Neural cell (in vitro differentiated cells): Measurements from ENCODE around the gene SLC39A10. TPM values are rescaled to one million over a fixed set of nuclear protein-coding genes. Genes with fewer than 3 reads are reported as not detected.

Experiments used
- H2AFZ ChIP-seq: fragments of 200-600, 300-800 bp; sonication (generic), shearing (Covaris generic); 2 replicates; pipeline ENCODE4 v1.6.0; 2014; ENCODE audit warnings: low read depth, mild to moderate bottlenecking, antibody characterized with exemption, low read length, moderate library complexity
- H3F3A ChIP-seq: fragments of 200-600 bp; shearing (Covaris generic); 2 replicates; pipeline ENCODE4 v1.6.1; 2016; ENCODE audit warnings: mild to moderate bottlenecking, moderate library complexity, mixed read lengths, antibody characterized with exemption, low read length; ENCODE audit not compliant: insufficient read depth, poor library complexity, severe bottlenecking
- H3K27ac ChIP-seq: fragments of 200-600, 300-800 bp; sonication (generic), shearing (Covaris generic); 2 replicates; pipeline ENCODE4 v1.5.1; 2014; ENCODE audit warnings: mild to moderate bottlenecking, low read length, moderate library complexity
- H3K27me3 ChIP-seq: fragments of 300-800, 200-600 bp; sonication (generic), shearing (Covaris generic); 2 replicates; pipeline ENCODE4 v1.6.0; 2014; ENCODE audit warnings: mild to moderate bottlenecking, low read depth, low read length, moderate library complexity; ENCODE audit not compliant: insufficient read depth
- H3K36me3 ChIP-seq: fragments of 300-800, 200-600 bp; sonication (generic), shearing (Covaris generic); 2 replicates; pipeline ENCODE4 v1.5.1; 2014; ENCODE audit warnings: mild to moderate bottlenecking, antibody characterized with exemption, low read length, moderate library complexity; ENCODE audit not compliant: insufficient read depth
- H3K4me2 ChIP-seq: fragments of 300-800, 200-600 bp; sonication (generic), shearing (Covaris generic); 2 replicates; pipeline ENCODE4 v1.6.0; 2014; ENCODE audit warnings: mild to moderate bottlenecking, low read length
- H3K4me3 ChIP-seq: fragments of 300-800, 200-600 bp; sonication (generic), shearing (Covaris generic); 2 replicates; pipeline ENCODE4 v1.5.1; 2014; ENCODE audit warnings: mild to moderate bottlenecking, low read length, moderate library complexity
- H3K79me2 ChIP-seq: fragments of 200-600 bp; shearing (Covaris generic); replicated peaks from 2 replicates; pipeline ENCODE4 v1.6.0; 2014; ENCODE audit warnings: mild to moderate bottlenecking, low read length, moderate library complexity; ENCODE audit not compliant: insufficient read depth
- H3K9ac ChIP-seq: fragments of 300-800, 200-600 bp; sonication (generic), shearing (Covaris generic); 2 replicates; pipeline ENCODE4 v1.6.1; 2016; ENCODE audit warnings: mild to moderate bottlenecking, low read length, mixed read lengths
- H3K9me2 ChIP-seq: fragments of 200-600 bp; shearing (Covaris generic); 2 replicates; pipeline ENCODE4 v1.6.1; 2016; ENCODE audit warnings: mild to moderate bottlenecking, low read length, mixed read lengths; ENCODE audit not compliant: insufficient read depth
- H3K9me3 ChIP-seq: fragments of 200-600, 300-800 bp; sonication (generic), shearing (Covaris generic); 2 replicates; pipeline ENCODE4 v1.6.1; 2016; ENCODE audit warnings: mild to moderate bottlenecking, mixed run types, low read length, moderate library complexity, mixed read lengths
- H4K20me1 ChIP-seq: fragments of 200-600 bp; shearing (Covaris generic); 2 replicates; pipeline ENCODE4 v1.6.1; 2016; ENCODE audit warnings: mild to moderate bottlenecking, mixed run types; ENCODE audit not compliant: insufficient read depth
- CTCF ChIP-seq: fragments of 450-650 bp; IDR thresholded peaks from 2 replicates; pipeline ENCODE4 v1.5.1; 2014; ENCODE audit warnings: antibody characterized with exemption, mild to moderate bottlenecking, moderate library complexity; ENCODE audit not compliant: poor library complexity, severe bottlenecking
- EP300 ChIP-seq: fragments of 450-650 bp; conservative IDR thresholded peaks from 2 replicates; pipeline ENCODE4 v1.6.1; 2014; ENCODE audit warnings: antibody characterized with exemption, mild to moderate bottlenecking, moderate library complexity; ENCODE audit not compliant: poor library complexity, severe bottlenecking
- EZH2 ChIP-seq: fragments of 200-600, 300-800 bp; shearing (Covaris generic), sonication (generic); IDR thresholded peaks from 2 replicates; pipeline ENCODE4 v1.6.1; 2014; ENCODE audit warnings: antibody characterized with exemption, low read length, borderline replicate concordance, mild to moderate bottlenecking; ENCODE audit not compliant: insufficient read depth, poor library complexity, severe bottlenecking
- MXI1 ChIP-seq: fragments of 450-650 bp; conservative IDR thresholded peaks from 2 replicates; pipeline ENCODE4 v1.6.1; 2014; ENCODE audit warnings: antibody characterized with exemption, mild to moderate bottlenecking; ENCODE audit not compliant: poor library complexity, severe bottlenecking
- POLR2AphosphoS5 ChIP-seq: IDR thresholded peaks from 2 replicates; pipeline ENCODE4 v1.6.1; 2012
- RAD21 ChIP-seq: fragments of 450-650 bp; conservative IDR thresholded peaks from 2 replicates; pipeline ENCODE4 v1.6.1; 2014; ENCODE audit warnings: antibody characterized with exemption, mild to moderate bottlenecking, moderate library complexity
- REST ChIP-seq: IDR thresholded peaks from 2 replicates; pipeline ENCODE4 v1.6.1; 2012; ENCODE audit warnings: borderline replicate concordance
- SMC3 ChIP-seq: fragments of 450-650 bp; conservative IDR thresholded peaks from 2 replicates; pipeline ENCODE4 v1.6.1; 2014; ENCODE audit warnings: antibody characterized with exemption, mild to moderate bottlenecking, moderate library complexity; ENCODE audit not compliant: poor library complexity
- TAF1 ChIP-seq: IDR thresholded peaks from 2 replicates; pipeline ENCODE4 v1.6.1; 2012; ENCODE audit warnings: low read depth
- polyA plus RNA-seq: library from polyadenylated mRNA; depleted of rRNA; stranded (reverse); fragments of >200 nt; gene quantifications from 2 replicates; pipeline ENCODE4 v1.2.3, GENCODE V29; 2014

The SLC39A10 gene
- polyA plus RNA-seq, 1 donor from 2014 or later = 71.7 TPM

GRCh38 chr2:195741191-195741590 is 84.2 kb downstream of the SLC39A10 start:
- Histone ChIP-seq H3K27ac (no peak overlapping the region), H4K20me1 (no peaks in the 10 kb centered on the region), H3K9me3 (no peaks in the 10 kb centered on the region), H3F3A (no peaks in the 10 kb centered on the region), H3K4me3 (no peak overlapping the region), H3K4me2 (no peak overlapping the region), H3K27me3 (no peaks in the 10 kb centered on the region), H3K79me2 (no peaks in the 10 kb centered on the region), H3K9ac (no peak overlapping the region), H3K9me2 (no peaks in the 10 kb centered on the region), H3K36me3 (no peaks in the 10 kb centered on the region), H2AFZ (no peak overlapping the region)
- TF ChIP-seq EZH2 (no peak), EP300 (no peak), POLR2AphosphoS5 (no peak), TAF1 (no peak), REST (no peak), RAD21 (no peak), CTCF (no peak), SMC3 (no peak), MXI1 (no peak)

- H2AFZ ChIP-seq = no peak overlapping the region
- TF ChIP-seq POLR2AphosphoS5 = no peak
- TF ChIP-seq CTCF = no peak
- TF ChIP-seq EP300 = no peak
- no peak for TF ChIP-seq RAD21
- no peak for TF ChIP-seq REST
- TF ChIP-seq EZH2 = no peak
- TF ChIP-seq MXI1 = no peak
- no peak for TF ChIP-seq SMC3
- TF ChIP-seq TAF1 = no peak
- H3K4me3 ChIP-seq = no peak overlapping the region
- H3K9me3 ChIP-seq = no peaks in the 10 kb centered on the region
- no peaks in the 10 kb centered on the region for H3K36me3 ChIP-seq
- no peaks in the 10 kb centered on the region for H3F3A ChIP-seq
- H3K27me3 ChIP-seq = no peaks in the 10 kb centered on the region
- no peak overlapping the region for H3K27ac ChIP-seq
- H3K4me2 ChIP-seq = no peak overlapping the region
- no peaks in the 10 kb centered on the region for H4K20me1 ChIP-seq
- H3K9me2 ChIP-seq = no peaks in the 10 kb centered on the region
- H3K79me2 ChIP-seq = no peaks in the 10 kb centered on the region
- no peak overlapping the region for H3K9ac ChIP-seq
Measured at GRCh38 chr2:195756218-195756942, 99.4 kb downstream of the SLC39A10 start.
